HEK293 (cell line): ENCODE measurements around the gene CFAP45.

Source experiments
- KLF1 ChIP-seq: fragments of 450-650 bp; formaldehyde crosslinking; IDR thresholded peaks from 2 replicates; pipeline ENCODE4 v1.5.1; 2016; ENCODE audit warnings: missing biosample characterization, missing genetic modification characterization
- PRDM1 ChIP-seq: fragments of 450-650 bp; formaldehyde crosslinking; IDR thresholded peaks from 2 replicates; pipeline ENCODE4; 2016; ENCODE audit warnings: missing biosample characterization, missing genetic modification characterization
- SCRT1 ChIP-seq: fragments of 450-650 bp; formaldehyde crosslinking; IDR thresholded peaks from 2 replicates; pipeline ENCODE4 v1.5.1; 2016; ENCODE audit warnings: missing biosample characterization, missing genetic modification characterization, borderline replicate concordance
- SP2 ChIP-seq: fragments of 450-650 bp; formaldehyde crosslinking; IDR thresholded peaks from 2 replicates; pipeline ENCODE4 v1.5.1; 2016; ENCODE audit warnings: missing biosample characterization, missing genetic modification characterization
- TCF7L2 ChIP-seq: IDR thresholded peaks from 2 replicates; pipeline ENCODE4 v1.6.1; 2011; ENCODE audit warnings: low read depth, mild to moderate bottlenecking, inconsistent platforms, low read length, moderate library complexity, borderline replicate concordance
- ZBTB7A ChIP-seq: fragments of 450-650 bp; formaldehyde crosslinking; IDR thresholded peaks from 2 replicates; pipeline ENCODE4 v1.5.1; 2016; ENCODE audit warnings: low read depth, missing biosample characterization, missing genetic modification characterization
- ZBTB8A ChIP-seq: fragments of 450-650 bp; formaldehyde crosslinking; IDR thresholded peaks from 2 replicates; pipeline ENCODE4 v1.5.1; 2016; ENCODE audit warnings: missing biosample characterization, missing genetic modification characterization
- ZFP37 ChIP-seq: fragments of 450-650 bp; formaldehyde crosslinking; IDR thresholded peaks from 2 replicates; pipeline ENCODE4 v1.5.1; 2016; ENCODE audit warnings: missing biosample characterization, missing genetic modification characterization
- ZIC2 ChIP-seq: fragments of 450-650 bp; formaldehyde crosslinking; IDR thresholded peaks from 2 replicates; pipeline ENCODE4 v1.5.1; 2016; ENCODE audit warnings: missing biosample characterization, missing genetic modification characterization
- ZNF175 ChIP-seq: fragments of 450-650 bp; formaldehyde crosslinking; IDR thresholded peaks from 2 replicates; pipeline ENCODE4 v1.5.1; 2016; ENCODE audit warnings: missing biosample characterization, missing genetic modification characterization
- ZNF19 ChIP-seq: fragments of 450-650 bp; formaldehyde crosslinking; IDR thresholded peaks from 2 replicates; pipeline ENCODE4; 2016; ENCODE audit warnings: missing biosample characterization, missing genetic modification characterization, low read depth
- ZNF202 ChIP-seq: fragments of 450-650 bp; formaldehyde crosslinking; IDR thresholded peaks from 2 replicates; pipeline ENCODE4 v1.5.1; 2016; ENCODE audit warnings: missing biosample characterization, missing genetic modification characterization, borderline replicate concordance
- ZNF211 ChIP-seq: fragments of 450-650 bp; formaldehyde crosslinking; IDR thresholded peaks from 2 replicates; pipeline ENCODE4 v1.5.1; 2016; ENCODE audit warnings: low read depth, missing biosample characterization, missing genetic modification characterization
- ZNF214 ChIP-seq: fragments of 450-650 bp; formaldehyde crosslinking; IDR thresholded peaks from 2 replicates; pipeline ENCODE4 v1.5.1; 2017; ENCODE audit warnings: missing biosample characterization, mild to moderate bottlenecking, missing genetic modification characterization, borderline replicate concordance
- ZNF223 ChIP-seq: fragments of 450-650 bp; formaldehyde crosslinking; IDR thresholded peaks from 2 replicates; pipeline ENCODE4 v1.5.1; 2016; ENCODE audit warnings: missing biosample characterization, missing genetic modification characterization
- ZNF248 ChIP-seq: fragments of 450-650 bp; formaldehyde crosslinking; IDR thresholded peaks from 2 replicates; pipeline ENCODE4 v1.5.1; 2017; ENCODE audit warnings: missing biosample characterization, missing genetic modification characterization
- ZNF302 ChIP-seq: fragments of 450-650 bp; formaldehyde crosslinking; IDR thresholded peaks from 2 replicates; pipeline ENCODE4 v1.5.1; 2016; ENCODE audit warnings: missing biosample characterization, missing genetic modification characterization, low read depth
- ZNF366 ChIP-seq: fragments of 450-650 bp; formaldehyde crosslinking; conservative IDR thresholded peaks from 2 replicates; pipeline ENCODE4 v1.5.1; 2016; ENCODE audit warnings: missing biosample characterization, missing genetic modification characterization
- ZNF561 ChIP-seq: fragments of 450-650 bp; IDR thresholded peaks from 2 replicates; pipeline ENCODE4 v1.5.1; 2018; ENCODE audit warnings: missing biosample characterization, missing genetic modification characterization, borderline replicate concordance
- ZNF600 ChIP-seq: fragments of 450-650 bp; formaldehyde crosslinking; IDR thresholded peaks from 2 replicates; pipeline ENCODE4 v1.5.1; 2016; ENCODE audit warnings: missing biosample characterization, missing genetic modification characterization
- ZNF654 ChIP-seq: fragments of 450-650 bp; formaldehyde crosslinking; IDR thresholded peaks from 2 replicates; pipeline ENCODE4 v1.5.1; 2016; ENCODE audit warnings: low read depth, missing biosample characterization, missing genetic modification characterization
- ZNF658 ChIP-seq: fragments of 450-650 bp; formaldehyde crosslinking; IDR thresholded peaks from 2 replicates; pipeline ENCODE4; 2016; ENCODE audit warnings: missing biosample characterization, missing genetic modification characterization
- ZNF792 ChIP-seq: fragments of 450-650 bp; formaldehyde crosslinking; IDR thresholded peaks from 2 replicates; pipeline ENCODE4 v1.5.1; 2016; ENCODE audit warnings: missing biosample characterization, missing genetic modification characterization
- ZSCAN23 ChIP-seq: fragments of 450-650 bp; formaldehyde crosslinking; IDR thresholded peaks from 2 replicates; pipeline ENCODE4 v1.5.1; 2016; ENCODE audit warnings: missing biosample characterization, missing genetic modification characterization
- ZXDB ChIP-seq: fragments of 450-650 bp; formaldehyde crosslinking; IDR thresholded peaks from 2 replicates; pipeline ENCODE4 v1.5.1; 2016; ENCODE audit warnings: missing biosample characterization, missing genetic modification characterization
- TF ChIP-seq, protein P1 (sequence below): fragments of 450-650 bp; formaldehyde crosslinking; IDR thresholded peaks from 2 replicates; pipeline ENCODE4 v1.5.1; 2016; ENCODE audit warnings: missing biosample characterization, missing genetic modification characterization
- TF ChIP-seq, protein P2 (sequence below): fragments of 450-650 bp; formaldehyde crosslinking; IDR thresholded peaks from 2 replicates; pipeline ENCODE4 v1.5.1; 2017; ENCODE audit warnings: missing biosample characterization, missing genetic modification characterization
- TF ChIP-seq, protein P3 (sequence below): fragments of 450-650 bp; formaldehyde crosslinking; IDR thresholded peaks from 2 replicates; pipeline ENCODE4 v1.5.1; 2016; ENCODE audit warnings: missing biosample characterization, missing genetic modification characterization
- TF ChIP-seq, protein P4 (sequence below): fragments of 450-650 bp; formaldehyde crosslinking; IDR thresholded peaks from 2 replicates; pipeline ENCODE4 v1.5.1; 2017; ENCODE audit warnings: missing biosample characterization, mild to moderate bottlenecking, missing genetic modification characterization, moderate library complexity
- TF ChIP-seq, protein P5 (sequence below): fragments of 450-650 bp; formaldehyde crosslinking; IDR thresholded peaks from 2 replicates; pipeline ENCODE4 v1.5.1; 2016; ENCODE audit warnings: missing biosample characterization, missing genetic modification characterization

CFAP45 gene

DNA sequence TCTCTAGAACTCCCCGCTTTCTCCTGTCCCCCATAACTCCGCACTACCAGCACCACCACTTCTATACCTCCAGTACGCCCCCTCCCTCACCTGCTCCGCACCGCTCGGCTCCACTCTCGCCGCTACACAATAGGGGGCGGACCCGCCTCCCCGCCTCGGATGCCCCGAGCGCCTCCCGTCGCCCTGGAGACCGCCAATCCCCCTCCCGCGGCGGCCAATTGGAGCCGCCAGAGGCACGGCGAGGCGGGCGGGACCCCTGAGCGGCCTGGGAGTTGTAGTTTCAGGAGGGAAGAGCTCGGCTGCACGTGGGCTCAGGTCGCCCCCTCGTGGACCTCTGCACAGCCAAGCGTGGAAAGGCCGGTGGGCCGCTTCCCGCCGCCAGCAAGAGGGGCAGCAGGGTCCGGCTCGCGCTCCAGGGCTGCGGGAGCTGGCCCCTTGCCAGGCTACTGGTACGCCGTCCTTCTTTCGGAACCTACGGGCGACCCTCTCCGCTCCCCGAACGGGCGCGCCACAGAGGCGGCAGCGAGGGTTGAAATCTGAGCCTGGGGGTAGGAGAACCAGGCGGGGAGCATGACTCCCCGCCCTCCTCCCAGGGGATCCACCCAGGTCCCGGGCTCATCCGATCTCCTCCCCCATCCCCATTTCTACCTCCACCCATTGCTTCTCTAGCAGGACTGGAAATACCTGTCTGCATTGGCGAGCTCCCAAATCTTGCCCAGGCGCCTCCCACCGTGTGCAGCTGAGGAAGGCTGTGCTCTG, 45.7 kb upstream of the CFAP45 start, which contains the start of gene IGSF9 (continued):
- TF ChIP-seq, protein P1, sequence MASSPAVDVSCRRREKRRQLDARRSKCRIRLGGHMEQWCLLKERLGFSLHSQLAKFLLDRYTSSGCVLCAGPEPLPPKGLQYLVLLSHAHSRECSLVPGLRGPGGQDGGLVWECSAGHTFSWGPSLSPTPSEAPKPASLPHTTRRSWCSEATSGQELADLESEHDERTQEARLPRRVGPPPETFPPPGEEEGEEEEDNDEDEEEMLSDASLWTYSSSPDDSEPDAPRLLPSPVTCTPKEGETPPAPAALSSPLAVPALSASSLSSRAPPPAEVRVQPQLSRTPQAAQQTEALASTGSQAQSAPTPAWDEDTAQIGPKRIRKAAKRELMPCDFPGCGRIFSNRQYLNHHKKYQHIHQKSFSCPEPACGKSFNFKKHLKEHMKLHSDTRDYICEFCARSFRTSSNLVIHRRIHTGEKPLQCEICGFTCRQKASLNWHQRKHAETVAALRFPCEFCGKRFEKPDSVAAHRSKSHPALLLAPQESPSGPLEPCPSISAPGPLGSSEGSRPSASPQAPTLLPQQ (tag by site-specific recombination), result peak; percentile 74; the same call in 1 of the 2 replicates
- no peak; the same call in 1 of the 2 replicates for TF ChIP-seq ZFP37
- TF ChIP-seq ZNF302, result no peak
- TF ChIP-seq SP2 (tag by site-specific recombination), result peak; percentile 91
- no peak for TF ChIP-seq ZNF792 (tag by site-specific recombination)
- TF ChIP-seq ZXDB, result peak; percentile 75; the same call in 1 of the 2 replicates
- TF ChIP-seq ZNF211, result no peak
- TF ChIP-seq ZNF366 (tag by site-specific recombination), result no peak
- TF ChIP-seq, protein P2, sequence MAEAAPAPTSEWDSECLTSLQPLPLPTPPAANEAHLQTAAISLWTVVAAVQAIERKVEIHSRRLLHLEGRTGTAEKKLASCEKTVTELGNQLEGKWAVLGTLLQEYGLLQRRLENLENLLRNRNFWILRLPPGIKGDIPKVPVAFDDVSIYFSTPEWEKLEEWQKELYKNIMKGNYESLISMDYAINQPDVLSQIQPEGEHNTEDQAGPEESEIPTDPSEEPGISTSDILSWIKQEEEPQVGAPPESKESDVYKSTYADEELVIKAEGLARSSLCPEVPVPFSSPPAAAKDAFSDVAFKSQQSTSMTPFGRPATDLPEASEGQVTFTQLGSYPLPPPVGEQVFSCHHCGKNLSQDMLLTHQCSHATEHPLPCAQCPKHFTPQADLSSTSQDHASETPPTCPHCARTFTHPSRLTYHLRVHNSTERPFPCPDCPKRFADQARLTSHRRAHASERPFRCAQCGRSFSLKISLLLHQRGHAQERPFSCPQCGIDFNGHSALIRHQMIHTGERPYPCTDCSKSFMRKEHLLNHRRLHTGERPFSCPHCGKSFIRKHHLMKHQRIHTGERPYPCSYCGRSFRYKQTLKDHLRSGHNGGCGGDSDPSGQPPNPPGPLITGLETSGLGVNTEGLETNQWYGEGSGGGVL (tag by site-specific recombination), result peak; percentile 88
- TF ChIP-seq SCRT1 (tag by site-specific recombination), result no peak
- TF ChIP-seq ZNF561 (tag by site-specific recombination), result peak; percentile 81; the same call in 1 of the 2 replicates
- TF ChIP-seq ZBTB8A (tag by site-specific recombination), result peak; percentile 68
- no peak for TF ChIP-seq ZNF214
- TF ChIP-seq, protein P3, sequence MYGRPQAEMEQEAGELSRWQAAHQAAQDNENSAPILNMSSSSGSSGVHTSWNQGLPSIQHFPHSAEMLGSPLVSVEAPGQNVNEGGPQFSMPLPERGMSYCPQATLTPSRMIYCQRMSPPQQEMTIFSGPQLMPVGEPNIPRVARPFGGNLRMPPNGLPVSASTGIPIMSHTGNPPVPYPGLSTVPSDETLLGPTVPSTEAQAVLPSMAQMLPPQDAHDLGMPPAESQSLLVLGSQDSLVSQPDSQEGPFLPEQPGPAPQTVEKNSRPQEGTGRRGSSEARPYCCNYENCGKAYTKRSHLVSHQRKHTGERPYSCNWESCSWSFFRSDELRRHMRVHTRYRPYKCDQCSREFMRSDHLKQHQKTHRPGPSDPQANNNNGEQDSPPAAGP (tag by site-specific recombination), result peak; percentile 84
- TF ChIP-seq ZBTB7A (tag by site-specific recombination), result no peak
- peak; percentile 79 for TF ChIP-seq ZIC2 (tag by site-specific recombination)
- TF ChIP-seq ZNF202, result no peak
- peak; percentile 87 for TF ChIP-seq KLF1
- TF ChIP-seq ZNF654 (tag by site-specific recombination), result peak; percentile 46
- TF ChIP-seq, protein P4, sequence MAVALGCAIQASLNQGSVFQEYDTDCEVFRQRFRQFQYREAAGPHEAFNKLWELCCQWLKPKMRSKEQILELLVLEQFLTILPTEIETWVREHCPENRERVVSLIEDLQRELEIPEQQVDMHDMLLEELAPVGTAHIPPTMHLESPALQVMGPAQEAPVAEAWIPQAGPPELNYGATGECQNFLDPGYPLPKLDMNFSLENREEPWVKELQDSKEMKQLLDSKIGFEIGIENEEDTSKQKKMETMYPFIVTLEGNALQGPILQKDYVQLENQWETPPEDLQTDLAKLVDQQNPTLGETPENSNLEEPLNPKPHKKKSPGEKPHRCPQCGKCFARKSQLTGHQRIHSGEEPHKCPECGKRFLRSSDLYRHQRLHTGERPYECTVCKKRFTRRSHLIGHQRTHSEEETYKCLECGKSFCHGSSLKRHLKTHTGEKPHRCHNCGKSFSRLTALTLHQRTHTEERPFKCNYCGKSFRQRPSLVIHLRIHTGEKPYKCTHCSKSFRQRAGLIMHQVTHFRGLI, result 0 out of 2 replicates have a peak, but pooled peaks have one; percentile 14
- no peak for TF ChIP-seq ZNF175
- no peak for TF ChIP-seq ZNF658 (tag by site-specific recombination)
- TF ChIP-seq ZNF19 (tag by site-specific recombination), result no peak
- TF ChIP-seq, protein P5, sequence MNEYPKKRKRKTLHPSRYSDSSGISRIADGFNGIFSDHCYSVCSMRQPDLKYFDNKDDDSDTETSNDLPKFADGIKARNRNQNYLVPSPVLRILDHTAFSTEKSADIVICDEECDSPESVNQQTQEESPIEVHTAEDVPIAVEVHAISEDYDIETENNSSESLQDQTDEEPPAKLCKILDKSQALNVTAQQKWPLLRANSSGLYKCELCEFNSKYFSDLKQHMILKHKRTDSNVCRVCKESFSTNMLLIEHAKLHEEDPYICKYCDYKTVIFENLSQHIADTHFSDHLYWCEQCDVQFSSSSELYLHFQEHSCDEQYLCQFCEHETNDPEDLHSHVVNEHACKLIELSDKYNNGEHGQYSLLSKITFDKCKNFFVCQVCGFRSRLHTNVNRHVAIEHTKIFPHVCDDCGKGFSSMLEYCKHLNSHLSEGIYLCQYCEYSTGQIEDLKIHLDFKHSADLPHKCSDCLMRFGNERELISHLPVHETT (tag by site-specific recombination), result no peak
- no peak for TF ChIP-seq TCF7L2
- peak; percentile 53; the same call in 1 of the 2 replicates for TF ChIP-seq ZNF600
- TF ChIP-seq ZNF223, result no peak
- no peak for TF ChIP-seq ZNF248
- no peak for TF ChIP-seq PRDM1 (tag by site-specific recombination)
- TF ChIP-seq ZSCAN23 (tag by site-specific recombination), result no peak
